Epithelial cell of umbilical artery (primary cell): ENCODE data around the gene DBH. TPM values are rescaled to one million over a fixed set of nuclear protein-coding genes. Genes with fewer than 3 reads are reported as not detected.

Experiments
- total RNA-seq: library from RNA; depleted of rRNA; stranded (reverse); fragments of >200 nt; gene quantifications from 2 replicates; pipeline ENCODE4 v1.2.3, GENCODE V29; 2014

Gene DBH
- not detected in 2 replicates for total RNA-seq

DNA sequence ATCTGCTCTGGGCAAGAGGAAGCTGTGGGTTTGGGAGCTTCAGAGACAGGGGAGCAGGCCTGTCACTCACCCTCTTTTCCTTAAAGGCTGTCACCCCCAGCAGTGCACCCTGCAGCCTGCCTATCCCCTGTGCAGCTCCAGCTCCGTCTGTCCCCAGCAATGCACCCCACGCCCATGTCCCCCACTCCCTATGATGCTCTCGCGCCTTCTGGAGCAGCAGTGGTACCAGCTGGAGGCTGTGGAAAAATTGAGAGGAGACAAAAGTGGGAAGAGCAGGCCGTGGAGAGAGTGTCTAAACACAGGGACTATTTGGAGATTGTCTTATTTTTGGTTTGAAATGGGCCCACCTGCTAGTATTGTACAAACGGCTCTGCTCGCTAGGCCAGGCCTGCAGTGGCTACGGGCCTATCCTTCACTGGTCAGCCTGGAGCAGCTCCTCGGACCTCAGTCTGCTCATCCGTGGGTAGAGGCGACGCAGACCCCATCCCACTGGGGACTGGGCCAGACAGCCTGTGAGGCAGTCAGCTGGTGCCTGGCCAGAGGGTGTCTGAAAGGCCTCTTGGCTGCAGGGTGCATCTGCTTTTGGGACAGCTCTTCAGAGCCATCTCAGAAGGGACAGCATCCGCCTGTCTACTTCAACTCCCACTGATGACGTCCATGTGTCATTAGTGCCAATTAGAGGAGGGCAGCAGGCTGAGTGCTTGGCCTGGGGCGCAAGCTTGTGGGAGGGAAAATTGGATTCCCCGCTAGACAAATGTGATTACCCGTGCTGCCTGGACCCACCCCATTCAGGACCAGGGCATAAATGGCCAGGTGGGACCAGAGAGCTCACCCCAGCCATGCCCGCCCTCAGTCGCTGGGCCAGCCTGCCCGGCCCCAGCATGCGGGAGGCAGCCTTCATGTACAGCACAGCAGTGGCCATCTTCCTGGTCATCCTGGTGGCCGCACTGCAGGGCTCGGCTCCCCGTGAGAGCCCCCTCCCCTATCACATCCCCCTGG lies at the start of gene DBH:
TSS of gene DBH (plus strand) at position 831 of the 999 bp plus-strand sequence. CDS start at position 840, 9 bp downstream.

DNA sequence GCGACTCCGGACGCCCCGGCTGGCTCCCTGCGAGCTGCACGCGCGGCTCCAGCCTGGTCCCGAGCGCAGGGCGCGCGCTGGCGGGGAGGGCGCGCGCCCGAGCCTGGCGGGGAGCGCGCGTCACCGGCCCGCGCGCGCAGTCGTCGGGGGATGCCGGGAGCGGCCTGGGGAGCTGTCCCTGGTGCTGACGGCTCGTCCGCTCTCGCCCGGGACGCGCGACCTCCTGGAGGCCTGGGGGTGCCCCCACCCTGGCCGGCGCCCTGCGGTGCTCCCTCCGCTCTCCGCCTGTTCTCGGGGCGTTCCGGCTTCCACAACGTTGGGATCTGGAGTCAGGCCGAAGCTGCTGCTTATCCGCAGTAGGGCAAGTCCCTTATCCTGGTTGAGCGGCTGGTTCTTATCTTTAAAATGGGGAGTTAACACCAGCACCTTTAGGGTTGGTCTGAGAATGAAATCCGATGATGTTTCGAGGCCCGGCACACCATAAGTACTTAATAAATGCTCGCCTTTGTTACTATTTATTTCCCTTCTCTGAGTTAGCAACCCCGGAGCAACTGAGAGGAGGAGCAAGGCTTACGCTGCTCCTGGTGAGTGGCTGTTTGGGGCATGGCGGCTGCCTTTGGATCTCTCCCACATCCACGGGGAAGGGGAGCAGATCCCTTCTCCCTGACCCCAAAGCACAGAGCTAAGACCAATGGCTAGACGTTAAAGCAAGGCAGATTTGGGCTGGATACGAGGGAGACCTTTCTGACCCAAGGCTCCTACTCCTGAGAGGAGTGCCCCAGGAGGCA lies 26.7 kb upstream of the DBH start, which contains the start of gene FAM163B:
TSS of gene FAM163B (minus strand) at position 79 of the 788 bp plus-strand sequence. CDS start 29,166 bp downstream, outside the sequence.

Other genes with a start within 250 kb of the DBH start
- gene REXO4, start 218.4 kb upstream of the DBH start, total RNA-seq = 16.2 and 20.4 TPM in 2 replicates
- 0.65 and 1.1 TPM in 2 replicates for gene ADAMTS13, start 214.0 kb upstream of the DBH start, total RNA-seq
- 5.3 and 5.5 TPM in 2 replicates for gene CACFD1, start 176.4 kb upstream of the DBH start, total RNA-seq
- 26.6 and 31.8 TPM in 2 replicates for gene SLC2A6, start 157.3 kb upstream of the DBH start, total RNA-seq
- not detected in 2 replicates for gene MYMK, start 111.4 kb upstream of the DBH start, total RNA-seq
- gene ADAMTSL2, start 101.7 kb upstream of the DBH start, total RNA-seq = under 0.01 TPM in 1 of 2 replicates, not detected in the other
- not detected in 2 replicates for gene FAM163B, start 27.0 kb upstream of the DBH start, total RNA-seq
- gene SARDH, start 102.0 kb downstream of the DBH start, total RNA-seq = 0.65 and 0.91 TPM in 2 replicates